Astrocyte (in vitro differentiated cells and primary cell): ENCODE data around the gene TEAD4. TPM values are rescaled to one million over a fixed set of nuclear protein-coding genes. Genes with fewer than 3 reads are reported as not detected.

Experiments
- DNase-seq: peaks from one replicate; pipeline ENCODE4 v3.0.0-alpha.2; 2010; ENCODE audit warnings: low read depth
- FAIRE-seq: peaks from 2 replicates; lab custom pipeline; 2011; peaks lifted over from hg19 to GRCh38; lab: Jason Lieb, UNC
- H2AFZ ChIP-seq: 2 replicates; pipeline ENCODE4 v1.6.0; 2012; ENCODE audit warnings: low read depth, low read length, inconsistent platforms
- H3K27ac ChIP-seq: 2 replicates; pipeline ENCODE4 v1.5.1; 2011; ENCODE audit warnings: low read depth, low read length, inconsistent platforms
- H3K27me3 ChIP-seq: 2 replicates; pipeline ENCODE4 v1.6.0; 2011; ENCODE audit warnings: low read length, inconsistent platforms; ENCODE audit not compliant: insufficient read depth
- H3K36me3 ChIP-seq: 2 replicates; pipeline ENCODE4 v1.5.1; 2011; ENCODE audit warnings: low read length, inconsistent platforms; ENCODE audit not compliant: insufficient read depth
- H3K4me1 ChIP-seq: 2 replicates; pipeline ENCODE4 v1.5.1; 2011; ENCODE audit warnings: low read length, inconsistent platforms; ENCODE audit not compliant: insufficient read depth
- H3K4me2 ChIP-seq: 2 replicates; pipeline ENCODE4 v1.6.0; 2012; ENCODE audit warnings: low read length, inconsistent platforms
- H3K4me3 ChIP-seq: 2 replicates; pipeline ENCODE4 v1.5.1; 2011; ENCODE audit warnings: low read depth, mild to moderate bottlenecking, low read length, inconsistent platforms; ENCODE audit not compliant: insufficient read depth
- H3K79me2 ChIP-seq: 2 replicates; pipeline ENCODE4 v1.6.0; 2012; ENCODE audit warnings: mild to moderate bottlenecking, low read length, inconsistent platforms; ENCODE audit not compliant: insufficient read depth
- H3K9ac ChIP-seq: 2 replicates; pipeline ENCODE4 v1.6.0; 2012; ENCODE audit warnings: mild to moderate bottlenecking, low read length, inconsistent platforms
- H3K9me3 ChIP-seq: 2 replicates; pipeline ENCODE4 v1.5.1; 2012; ENCODE audit warnings: low read depth, mild to moderate bottlenecking, low read length, inconsistent platforms; ENCODE audit not compliant: insufficient read depth
- H4K20me1 ChIP-seq: 2 replicates; pipeline ENCODE4 v1.6.0; 2012; ENCODE audit warnings: low read length, inconsistent platforms; ENCODE audit not compliant: insufficient read depth
- H3K27ac Mint-ChIP-seq: one replicate; pipeline ENCODE4 v1.8.0; 2021; ENCODE audit warnings: mild to moderate bottlenecking, mixed read lengths; ENCODE audit not compliant: unreplicated experiment
- H3K27me3 Mint-ChIP-seq: one replicate; pipeline ENCODE4 v1.8.0; 2021; ENCODE audit warnings: low read depth, mixed read lengths; ENCODE audit not compliant: unreplicated experiment
- H3K36me3 Mint-ChIP-seq: one replicate; pipeline ENCODE4 v1.8.0; 2021; ENCODE audit warnings: low read depth, mixed read lengths; ENCODE audit not compliant: unreplicated experiment
- H3K4me1 Mint-ChIP-seq: one replicate; pipeline ENCODE4 v1.8.0; 2021; ENCODE audit warnings: low read depth, mixed read lengths; ENCODE audit not compliant: unreplicated experiment
- H3K4me3 Mint-ChIP-seq: one replicate; pipeline ENCODE4 v1.8.0; 2021; ENCODE audit warnings: mild to moderate bottlenecking, moderate library complexity, mixed read lengths; ENCODE audit not compliant: unreplicated experiment
- H3K9me3 Mint-ChIP-seq: one replicate; pipeline ENCODE4 v1.8.0; 2021; ENCODE audit warnings: mild to moderate bottlenecking, mixed read lengths; ENCODE audit not compliant: unreplicated experiment
- CTCF ChIP-seq: IDR thresholded peaks from 2 replicates; pipeline ENCODE4 v1.5.1; 2011; ENCODE audit warnings: low read depth, mild to moderate bottlenecking, inconsistent platforms, low read length, moderate library complexity; ENCODE audit not compliant: insufficient read depth
- EZH2 ChIP-seq: IDR thresholded peaks from 2 replicates; pipeline ENCODE4 v1.6.1; 2012; ENCODE audit warnings: mild to moderate bottlenecking, low read length, inconsistent platforms; ENCODE audit not compliant: insufficient read depth
- total RNA-seq: library from RNA; stranded (reverse); gene quantifications from 2 replicates; pipeline ENCODE4 v1.2.1, GENCODE V29; 2021

TEAD4 gene
- total RNA-seq, 1 donor from 2014 or later = 19.1 TPM

- Histone ChIP-seq H3K79me2 (peaks cover 28% of the 10 kb centered on the region), H3K4me2 (peak overlapping the region; percentile 85), H3K4me3 (peak overlapping the region; percentile 71), H3K9me3 (no peaks in the 10 kb centered on the region), H4K20me1 (peaks cover 21% of the 10 kb centered on the region), H3K9ac (peak overlapping the region; percentile 81), H3K27me3 (no peaks in the 10 kb centered on the region), H3K4me1 (peaks cover 20% of the 10 kb centered on the region), H3K27ac (peak overlapping the region; percentile 73), H3K36me3 (no peaks in the 10 kb centered on the region), H2AFZ (peak overlapping the region; percentile 83)
- FAIRE-seq (no peak), DNase-seq (no peak)
- Mint-ChIP-seq H3K27ac (peak overlapping the region; percentile 89), H3K4me3 (peak overlapping the region; percentile 90), H3K27me3 (no peaks in the 10 kb centered on the region), H3K36me3 (peaks cover 4% of the 10 kb centered on the region), H3K9me3 (no peaks in the 10 kb centered on the region), H3K4me1 (peaks cover 11% of the 10 kb centered on the region)
- no peak for TF ChIP-seq EZH2
Measured at GRCh38 chr12:2957816-2958431, 1.3 kb upstream of the TEAD4 start.

- peaks cover 28% of the 10 kb centered on the region for H4K20me1 ChIP-seq
- H3K27me3 ChIP-seq = no peaks in the 10 kb centered on the region
- peak overlapping the region; percentile 90 for H3K4me3 Mint-ChIP-seq
- H3K36me3 ChIP-seq = no peaks in the 10 kb centered on the region
- DNase-seq (peak; percentile 52), FAIRE-seq (no peak)
- peak overlapping the region; percentile 85 for H3K4me2 ChIP-seq
- H3K27ac Mint-ChIP-seq = peak overlapping the region; percentile 89
- H3K79me2 ChIP-seq = peaks cover 35% of the 10 kb centered on the region
- peak overlapping the region; percentile 81 for H3K9ac ChIP-seq
- TF ChIP-seq EZH2 (no peak), CTCF (no peak)
- H3K9me3 ChIP-seq = no peaks in the 10 kb centered on the region
- peaks cover 4% of the 10 kb centered on the region for H3K36me3 Mint-ChIP-seq
- H3K4me1 Mint-ChIP-seq = peaks cover 13% of the 10 kb centered on the region
- H3K9me3 Mint-ChIP-seq = no peaks in the 10 kb centered on the region
- H3K27me3 Mint-ChIP-seq = no peaks in the 10 kb centered on the region
- H3K4me1 ChIP-seq = peaks cover 23% of the 10 kb centered on the region
- H2AFZ ChIP-seq = peak overlapping the region; percentile 83
- H3K27ac ChIP-seq = peak overlapping the region; percentile 73
- peak overlapping the region; percentile 71 for H3K4me3 ChIP-seq
Measured at GRCh38 chr12:2958432-2959191, 585 bp upstream of the TEAD4 start.

GRCh38 chr12:2959505-2960389 lies 550 bp downstream of the TEAD4 start:
- peaks cover 16% of the 10 kb centered on the region for H3K4me1 Mint-ChIP-seq
- Histone ChIP-seq H3K9me3 (no peaks in the 10 kb centered on the region), H3K36me3 (no peaks in the 10 kb centered on the region), H3K9ac (peak overlapping the region; percentile 88), H3K27ac (peak overlapping the region; percentile 78), H3K27me3 (no peaks in the 10 kb centered on the region), H3K4me1 (peaks cover 34% of the 10 kb centered on the region), H3K4me2 (peak overlapping the region; percentile 87), H3K79me2 (peaks cover 44% of the 10 kb centered on the region), H4K20me1 (peaks cover 30% of the 10 kb centered on the region), H2AFZ (peak overlapping the region; percentile 81), H3K4me3 (peak overlapping the region; percentile 68)
- peaks cover 4% of the 10 kb centered on the region for H3K36me3 Mint-ChIP-seq
- H3K27me3 Mint-ChIP-seq = no peaks in the 10 kb centered on the region
- H3K27ac Mint-ChIP-seq = peak overlapping the region; percentile 86
- DNase-seq (peak; percentile 61), FAIRE-seq (no peak)
- H3K4me3 Mint-ChIP-seq = peak overlapping the region; percentile 84
- TF ChIP-seq EZH2 (no peak), CTCF (no peak)
- no peaks in the 10 kb centered on the region for H3K9me3 Mint-ChIP-seq
